NCI-H345 treated with DMSO at 0.1 percent for 48 hours (cell line): ENCODE data around the gene NHLRC2.

Source experiments
- DNase-seq: peaks from one replicate; lab custom pipeline; 2025; ENCODE audit not compliant: unreplicated experiment; lab: John Stamatoyannopoulos, UW

Gene NHLRC2

DNA sequence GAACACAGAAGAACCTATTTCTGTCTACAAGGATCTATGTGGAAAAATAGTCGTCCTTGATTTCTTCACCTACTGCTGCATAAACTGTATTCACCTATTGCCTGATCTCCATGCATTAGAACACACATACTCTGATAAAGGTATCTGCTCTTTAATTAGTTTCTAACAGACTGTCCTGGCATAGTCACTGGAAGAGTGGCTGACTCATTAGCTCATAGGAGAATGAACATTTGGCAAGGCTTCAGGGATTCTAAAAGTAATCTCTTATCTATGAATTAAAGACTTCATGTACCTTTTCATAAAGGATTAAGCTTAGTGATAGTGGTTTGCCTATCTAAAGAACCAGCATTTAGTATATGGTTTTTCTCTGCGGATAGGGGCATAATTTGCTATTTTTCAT, 4.1 kb downstream of the NHLRC2 start:
- no peak for DNase-seq

DNA sequence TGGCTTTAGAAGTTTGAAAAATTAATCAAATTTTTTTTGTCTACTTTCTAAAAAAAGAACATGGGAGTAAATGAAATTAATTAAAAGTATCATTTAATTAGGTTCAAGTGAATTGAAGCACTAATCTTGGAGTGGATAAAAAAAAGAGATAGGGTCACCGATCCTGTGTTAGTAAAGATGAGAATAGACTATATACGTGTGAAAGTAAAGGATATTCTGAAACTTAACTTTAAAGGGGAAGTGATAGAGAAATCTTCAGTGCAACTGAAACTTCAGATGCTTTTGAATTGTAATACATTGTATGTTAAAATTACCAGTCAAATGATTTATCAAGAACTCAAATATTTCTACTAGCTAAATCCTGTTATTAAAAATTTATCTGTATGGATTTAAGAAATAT, 4.8 kb downstream of the NHLRC2 start:
- no peak for DNase-seq

DNA sequence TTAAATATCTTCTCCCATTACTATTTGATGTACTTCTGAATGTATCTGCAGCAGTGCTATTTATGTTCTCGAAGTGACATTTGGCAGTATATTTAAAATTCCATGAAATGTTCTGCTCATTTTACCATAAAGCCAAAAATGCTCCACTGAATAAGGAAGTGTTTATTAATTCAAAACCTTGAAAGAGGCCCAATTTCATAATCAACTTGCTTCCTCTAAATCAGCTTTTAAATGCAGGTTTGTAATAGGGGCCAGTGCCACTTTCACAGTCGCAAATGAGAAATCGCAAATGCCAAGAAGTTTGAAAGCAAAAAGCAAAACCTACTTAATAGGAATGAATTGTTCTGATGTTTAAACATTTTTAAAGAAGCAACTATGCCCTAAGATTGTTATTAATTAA, 11.4 kb downstream of the NHLRC2 start:
- no peak for DNase-seq

DNA sequence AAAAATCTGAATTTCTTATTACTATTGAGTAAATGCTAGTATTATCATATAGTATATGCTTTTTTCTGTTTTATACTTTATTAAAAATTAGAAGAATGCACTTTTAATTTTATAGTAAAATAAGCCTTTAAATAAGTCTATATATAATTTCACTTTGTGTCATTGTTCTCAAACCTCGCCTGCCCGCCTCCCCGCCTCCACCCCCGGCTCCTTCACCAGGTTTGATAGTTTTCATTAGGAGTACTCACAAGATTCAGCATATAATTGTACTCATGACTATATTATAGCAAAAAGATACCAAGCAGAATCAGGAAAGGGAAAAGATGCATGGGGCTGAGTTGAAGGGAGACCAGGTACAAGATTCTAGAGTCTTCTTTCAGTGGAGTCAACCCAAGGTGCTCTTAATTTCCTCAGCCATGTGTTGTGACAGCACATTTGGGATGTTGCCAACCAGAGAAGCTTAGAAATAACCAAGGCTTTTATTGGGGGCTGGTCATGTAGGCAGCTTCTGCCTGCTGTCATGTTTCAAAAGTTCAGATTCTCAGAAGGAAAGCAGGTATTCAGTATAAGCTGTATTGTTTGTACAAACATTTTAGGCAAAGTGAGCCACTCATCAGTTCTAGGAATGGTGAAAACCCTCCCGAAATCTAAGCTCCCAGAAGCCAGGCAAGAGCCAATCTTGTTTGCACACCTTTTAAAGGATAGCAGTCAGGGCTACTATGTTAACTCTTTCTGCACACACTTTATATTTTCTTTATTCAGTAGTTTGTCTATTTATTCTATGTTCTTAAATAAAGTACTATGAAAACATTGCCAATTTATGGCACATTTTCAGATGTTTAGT, 12.3 kb downstream of the NHLRC2 start:
- DNase-seq: no peak

DNA sequence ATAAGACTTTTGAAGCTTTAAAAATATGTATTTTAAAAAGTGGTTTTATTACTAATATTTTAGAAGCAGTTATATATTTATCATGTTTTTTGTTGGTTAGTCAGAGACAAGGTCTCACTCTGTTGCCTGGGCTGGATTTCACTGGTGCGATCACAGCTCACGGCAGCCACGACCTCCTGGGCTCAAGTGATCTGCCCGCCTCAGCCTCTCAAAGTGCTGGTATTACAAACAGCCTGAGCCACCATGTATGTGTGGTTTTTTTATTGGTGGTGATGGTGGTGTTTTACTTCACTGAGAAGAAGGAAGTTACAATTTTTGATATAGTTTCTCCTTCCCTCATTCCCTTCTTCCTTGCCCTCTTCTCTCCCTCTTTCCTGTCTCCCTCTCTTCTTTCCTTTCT, 13.4 kb downstream of the NHLRC2 start:
- no peak for DNase-seq

DNA sequence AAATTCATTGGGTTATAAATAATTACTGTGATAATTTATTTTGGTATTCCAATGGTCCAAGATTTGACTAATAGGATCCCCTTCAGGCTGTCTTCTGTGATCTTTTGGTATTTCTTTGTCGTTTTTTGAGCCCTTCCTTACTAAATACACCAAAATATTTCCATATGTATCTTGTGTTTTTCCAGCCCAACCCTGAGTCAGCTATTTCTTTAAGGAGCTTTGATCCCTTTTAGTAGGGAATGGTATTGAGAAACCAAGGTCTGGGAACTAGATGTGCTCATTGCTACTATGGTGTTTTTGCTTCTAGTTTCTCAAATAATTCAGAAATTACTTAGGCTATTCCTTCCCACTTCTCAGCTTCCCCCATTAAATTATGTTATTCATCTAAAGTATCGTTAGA, 15.3 kb downstream of the NHLRC2 start:
- DNase-seq: no peak

DNA sequence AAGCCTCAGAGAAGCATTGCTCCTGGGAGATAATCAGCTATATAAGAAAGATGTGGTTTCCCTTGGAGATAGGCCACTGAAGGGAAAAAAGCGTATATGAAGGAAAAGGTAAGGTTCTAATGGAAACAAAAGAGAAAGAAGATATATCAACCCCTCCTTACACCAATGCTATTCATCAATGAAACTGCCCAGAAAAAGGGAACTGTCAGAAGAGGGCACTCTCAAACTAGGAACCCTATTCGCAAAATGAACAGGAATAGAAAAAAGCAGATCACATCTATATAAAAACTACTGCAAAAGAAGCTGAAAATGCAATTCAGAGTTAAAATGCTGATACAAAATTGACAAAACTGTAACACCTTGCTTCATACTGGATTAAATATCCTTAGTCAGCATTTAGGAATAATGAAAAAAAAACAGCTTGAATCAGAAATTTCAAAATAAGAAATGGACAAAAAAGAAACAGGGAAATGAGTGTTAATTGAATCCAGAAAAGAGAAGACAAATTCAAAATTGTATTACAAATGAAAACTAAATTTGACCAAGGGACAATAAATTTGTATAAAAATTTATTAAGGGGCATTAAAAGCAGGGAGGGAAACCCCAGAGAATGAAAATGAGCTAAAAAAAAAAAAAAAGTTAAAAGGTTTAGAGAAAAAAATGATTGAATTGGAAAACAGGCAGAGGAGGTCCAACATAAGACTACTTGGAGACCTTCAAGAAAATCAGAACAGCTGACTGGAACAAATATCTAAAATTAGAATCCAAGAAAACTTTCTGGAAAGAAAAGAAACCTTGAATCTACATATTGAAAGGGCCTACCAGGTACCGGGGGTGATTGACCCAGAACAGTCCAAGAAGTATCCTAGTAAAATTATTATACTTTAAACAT, 17.9 kb downstream of the NHLRC2 start:
- no peak for DNase-seq

DNA sequence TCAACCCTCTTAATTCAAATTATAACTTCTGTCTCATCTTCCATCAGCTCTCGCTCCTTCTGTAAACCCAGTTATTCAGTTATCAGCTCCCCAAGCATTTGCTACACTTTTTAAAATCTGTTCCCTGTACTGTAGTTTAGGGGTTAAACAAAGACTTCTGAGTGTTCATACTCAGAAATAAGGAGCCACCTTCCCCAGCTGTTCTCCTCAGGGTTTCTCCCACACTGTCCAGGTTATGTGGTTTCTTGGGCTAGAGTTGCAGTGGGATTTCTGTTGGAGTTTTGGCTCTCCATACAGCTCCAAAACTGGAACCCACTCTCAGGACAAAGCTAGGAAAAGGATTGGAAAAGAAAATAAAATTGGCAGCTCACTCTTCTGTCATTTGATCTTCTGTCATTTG, 20.8 kb downstream of the NHLRC2 start:
- DNase-seq: no peak

DNA sequence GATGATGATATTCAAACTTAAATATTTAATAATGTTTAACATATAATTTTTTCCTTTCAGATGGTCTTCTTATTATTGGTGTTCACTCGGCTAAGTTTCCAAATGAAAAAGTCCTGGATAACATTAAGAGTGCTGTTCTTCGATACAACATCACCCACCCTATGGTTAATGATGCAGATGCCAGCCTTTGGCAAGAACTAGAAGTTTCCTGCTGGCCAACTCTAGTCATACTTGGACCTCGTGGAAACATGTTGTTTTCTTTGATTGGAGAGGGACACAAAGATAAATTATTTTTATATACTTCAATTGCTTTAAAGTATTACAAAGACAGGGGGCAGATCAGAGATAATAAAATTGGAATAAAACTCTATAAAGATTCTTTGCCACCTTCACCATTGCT, 22.0 kb downstream of the NHLRC2 start:
- no peak for DNase-seq

DNA sequence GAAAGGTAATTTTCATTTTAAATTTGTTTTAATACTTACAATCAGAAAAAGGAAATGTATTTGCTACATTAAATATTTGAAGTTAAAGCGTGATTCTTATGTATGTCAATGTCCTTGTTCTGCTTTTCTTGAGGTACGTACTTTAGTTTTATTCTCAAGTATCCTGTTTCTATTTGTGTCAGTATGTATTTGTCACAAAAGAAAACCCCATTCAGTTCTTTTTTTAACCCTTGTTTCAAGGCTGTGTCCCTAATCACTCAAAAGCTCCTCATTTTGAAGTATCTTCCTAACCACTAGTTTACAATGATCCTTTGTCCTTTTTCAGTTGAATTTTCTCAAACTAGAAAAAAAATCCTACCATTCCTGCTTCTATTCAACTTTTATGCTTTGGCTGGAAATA, 25.2 kb downstream of the NHLRC2 start:
- DNase-seq: no peak

DNA sequence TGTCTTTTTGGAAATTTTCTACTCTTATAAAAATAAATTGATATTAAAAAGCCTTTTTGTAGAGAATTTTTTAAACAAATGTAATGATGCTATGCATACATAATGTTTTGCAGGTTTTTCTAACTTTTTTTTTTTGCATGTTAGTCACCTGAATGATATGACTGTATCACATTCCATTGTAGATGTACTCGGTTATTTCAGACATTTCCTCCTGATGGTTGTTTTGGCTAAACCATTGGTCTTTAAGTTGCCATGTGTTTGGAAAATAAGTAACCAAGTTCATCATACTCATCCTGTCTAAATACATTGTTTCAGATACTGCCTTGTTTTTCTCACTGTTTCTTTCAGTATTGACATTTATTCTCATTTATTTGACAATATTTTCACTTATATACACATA, 25.8 kb downstream of the NHLRC2 start:
- no peak for DNase-seq

DNA sequence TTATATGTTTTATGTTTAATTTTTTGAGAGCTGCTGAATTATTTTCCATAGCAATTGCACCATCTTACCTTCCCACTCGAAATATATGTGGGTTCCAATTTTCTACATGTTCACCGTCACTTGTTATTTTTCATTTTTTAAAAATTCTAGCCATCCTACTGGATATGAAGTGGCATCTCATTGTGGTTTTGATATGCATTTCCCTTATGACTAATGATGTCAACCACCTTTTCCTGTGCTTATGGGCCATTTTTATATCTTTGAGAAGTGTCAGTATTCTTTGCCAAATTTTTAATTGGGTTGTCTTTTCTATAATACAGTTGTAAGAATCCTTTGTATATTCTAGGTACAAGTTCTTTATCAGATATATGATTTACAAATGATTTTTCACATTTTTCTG, 27.8 kb downstream of the NHLRC2 start:
- no peak for DNase-seq

DNA sequence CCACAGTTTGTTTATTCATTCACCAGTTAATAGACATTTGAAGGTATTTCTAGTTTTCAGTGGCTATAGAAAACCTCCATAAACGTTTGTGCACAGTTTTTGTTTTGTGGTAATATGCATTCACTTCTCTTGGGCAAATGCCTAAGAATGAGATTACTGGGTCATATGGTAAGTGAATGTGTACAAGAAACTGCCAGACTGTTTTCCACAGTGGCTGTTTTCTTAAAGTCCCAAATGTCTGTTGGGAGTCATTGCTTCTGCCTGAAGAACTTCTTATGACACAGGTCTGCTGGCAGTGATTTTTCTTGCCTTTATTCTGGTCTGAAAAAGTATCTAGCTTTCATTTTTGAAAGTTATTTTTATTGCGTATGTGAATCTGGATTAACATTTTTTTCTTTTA, 35.5 kb downstream of the NHLRC2 start:
- no peak for DNase-seq

DNA sequence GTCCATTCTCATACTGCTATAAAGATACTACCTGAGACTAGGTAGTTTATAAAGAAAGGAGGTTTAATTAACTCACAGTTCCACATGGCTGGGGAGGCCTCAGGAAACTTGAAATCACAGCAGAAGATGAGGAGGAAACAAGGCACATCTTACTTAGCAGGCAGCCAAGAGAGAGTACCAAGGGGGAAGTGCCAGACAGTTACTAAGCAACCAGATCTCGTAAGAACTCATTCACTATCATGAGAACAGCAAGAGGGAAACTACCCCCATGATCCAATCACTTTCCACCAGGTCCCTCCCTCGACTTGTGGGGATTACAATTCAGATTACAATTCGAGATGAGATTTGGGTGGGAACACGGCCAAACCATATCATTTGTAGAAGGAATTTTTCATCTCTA, 36.3 kb downstream of the NHLRC2 start:
- DNase-seq: no peak

DNA sequence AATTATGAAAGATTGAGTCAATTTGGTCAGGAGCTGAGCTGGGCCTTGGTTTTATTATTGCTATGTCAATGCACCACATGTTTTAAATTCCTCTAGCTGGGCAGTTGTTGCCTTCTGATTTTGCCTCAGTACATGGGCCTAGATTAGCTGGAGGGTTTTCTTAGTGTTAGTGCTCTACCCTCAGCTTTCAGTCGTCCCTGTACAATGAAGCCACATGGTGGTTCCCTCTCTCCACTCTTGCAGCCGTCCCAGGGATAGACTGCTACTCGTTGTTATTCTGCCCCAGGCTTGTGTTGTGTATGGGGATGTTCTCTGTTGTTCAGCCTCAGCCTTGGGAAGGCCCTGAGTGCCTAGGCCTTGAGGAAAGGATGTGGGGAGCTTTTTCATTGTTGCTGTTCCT, 37.0 kb downstream of the NHLRC2 start:
- no peak for DNase-seq

DNA sequence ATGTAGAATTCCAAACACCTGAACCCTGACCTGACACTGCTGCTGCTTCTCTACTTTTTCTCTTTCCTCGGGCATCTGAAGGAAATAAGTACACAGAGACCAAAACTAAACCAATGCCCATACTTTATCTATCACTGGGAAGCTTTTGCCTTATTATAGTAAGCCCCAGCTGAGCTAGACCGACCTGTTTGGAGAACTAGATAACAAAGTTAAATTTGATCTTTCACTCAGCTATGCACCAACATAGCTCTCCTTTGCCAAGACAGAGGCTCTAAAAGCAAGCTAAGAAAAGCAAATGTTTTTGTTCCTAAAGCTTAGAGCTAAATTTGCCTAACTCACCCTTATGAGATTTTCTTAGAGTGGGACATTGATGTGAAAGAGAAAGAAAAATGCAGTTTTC, 39.1 kb downstream of the NHLRC2 start:
- no peak for DNase-seq

DNA sequence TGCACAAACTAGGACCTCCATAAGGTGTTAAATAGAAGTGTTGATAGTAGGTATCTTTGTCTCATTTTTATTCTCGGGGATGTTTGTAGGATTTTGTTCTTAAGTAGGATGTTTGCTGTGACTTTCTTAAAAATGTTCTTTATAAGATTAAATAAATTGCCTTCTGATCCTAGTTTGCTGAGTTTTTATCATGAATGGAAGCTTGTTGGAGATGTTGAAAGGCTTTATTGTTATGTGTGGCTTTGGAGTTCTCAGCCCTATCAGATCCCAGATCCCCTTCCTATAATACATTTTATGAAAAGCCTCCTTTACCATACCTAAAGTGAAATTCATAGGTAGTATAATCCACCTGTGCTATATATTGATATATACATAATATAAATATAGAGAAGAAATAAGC, 40.1 kb downstream of the NHLRC2 start:
- DNase-seq: no peak

DNA sequence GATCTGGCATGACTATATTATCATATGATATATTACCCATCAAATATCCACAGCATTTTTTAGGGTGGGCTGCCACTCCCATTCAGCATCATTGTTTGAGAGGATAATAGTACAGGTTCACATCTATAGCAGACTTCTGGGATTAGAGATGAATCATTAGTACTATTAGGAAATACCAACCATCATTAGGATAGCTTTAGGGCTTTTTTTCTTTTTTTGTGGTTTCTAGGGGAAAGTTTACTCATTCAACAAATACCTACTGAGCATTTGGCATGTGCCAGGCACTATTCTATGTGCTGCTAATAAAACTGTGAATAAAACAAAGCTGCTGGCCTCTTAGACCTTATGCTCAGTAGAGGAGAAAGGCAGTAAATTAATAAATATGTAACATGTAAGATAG, 40.6 kb downstream of the NHLRC2 start:
- no peak for DNase-seq

DNA sequence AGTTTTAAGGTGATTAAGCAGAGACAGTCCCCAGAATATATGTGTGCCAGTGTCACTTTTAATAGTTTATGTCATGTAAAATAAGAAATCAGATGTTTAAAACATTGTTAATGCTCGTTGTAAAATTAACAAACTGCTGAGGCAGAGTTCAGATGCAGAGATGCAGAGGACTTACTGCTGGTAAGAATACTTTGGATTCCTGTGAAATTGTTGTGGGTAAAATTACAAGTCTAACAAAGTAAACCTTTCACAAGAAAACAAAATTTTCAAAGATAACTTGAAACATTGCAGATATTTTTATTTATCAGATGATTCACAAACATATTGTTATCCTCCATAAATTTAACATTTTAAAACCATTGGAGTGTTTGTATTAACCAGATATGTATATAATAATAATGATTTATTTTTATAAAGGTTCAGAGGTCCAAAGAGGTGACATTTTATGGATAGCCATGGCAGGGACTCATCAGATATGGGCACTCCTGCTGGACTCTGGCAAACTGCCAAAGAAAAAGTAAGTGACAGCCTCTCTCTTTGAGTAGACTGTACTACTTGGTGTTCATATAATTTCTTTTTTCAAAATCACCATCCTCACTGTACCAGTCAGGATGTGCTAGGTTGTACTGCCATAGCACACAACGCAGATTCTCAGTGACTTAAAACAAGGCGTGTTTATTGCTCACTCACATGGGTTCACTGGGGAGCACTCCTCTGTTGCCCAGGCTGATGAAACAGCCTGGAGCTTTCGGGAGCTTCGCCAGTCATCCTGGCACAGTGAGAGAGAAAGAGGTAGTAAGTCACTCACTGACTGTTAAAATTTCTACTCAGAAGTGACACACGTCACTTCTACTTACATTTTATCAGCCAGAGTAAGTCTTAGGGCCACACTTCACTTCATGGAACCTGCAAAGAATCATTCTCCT, 43.5 kb downstream of the NHLRC2 start:
- no peak for DNase-seq

DNA sequence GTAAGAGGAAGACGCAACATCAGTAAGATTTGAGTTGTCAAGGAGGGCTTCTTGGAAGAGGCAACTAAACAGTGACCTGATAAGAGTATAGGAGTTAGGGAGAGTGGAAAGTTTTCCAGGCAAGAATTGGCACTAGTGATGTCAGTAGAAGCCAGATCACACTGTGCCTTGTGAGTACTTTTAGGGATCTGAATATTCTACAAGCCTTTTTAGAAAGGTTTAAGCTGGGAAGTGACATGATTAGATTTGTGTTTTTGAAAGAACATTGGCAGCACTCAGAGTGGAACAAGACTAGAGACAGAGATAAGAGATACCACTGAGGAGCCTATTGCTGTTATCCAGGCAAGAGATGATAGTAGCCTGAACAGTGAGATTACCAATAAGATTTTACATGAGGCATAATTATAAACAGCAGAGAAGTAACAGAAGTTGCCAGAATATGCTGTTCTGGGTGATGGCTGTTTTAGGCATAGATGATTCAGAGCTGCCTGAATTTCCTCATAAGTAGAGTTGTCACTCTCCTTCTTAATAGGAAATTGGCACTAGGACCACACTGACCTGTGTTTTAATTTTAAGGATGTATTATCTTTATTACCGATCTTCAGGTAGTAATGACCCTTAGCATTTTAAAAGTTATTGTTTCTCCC, 45.6 kb downstream of the NHLRC2 start:
- no peak for DNase-seq

DNA sequence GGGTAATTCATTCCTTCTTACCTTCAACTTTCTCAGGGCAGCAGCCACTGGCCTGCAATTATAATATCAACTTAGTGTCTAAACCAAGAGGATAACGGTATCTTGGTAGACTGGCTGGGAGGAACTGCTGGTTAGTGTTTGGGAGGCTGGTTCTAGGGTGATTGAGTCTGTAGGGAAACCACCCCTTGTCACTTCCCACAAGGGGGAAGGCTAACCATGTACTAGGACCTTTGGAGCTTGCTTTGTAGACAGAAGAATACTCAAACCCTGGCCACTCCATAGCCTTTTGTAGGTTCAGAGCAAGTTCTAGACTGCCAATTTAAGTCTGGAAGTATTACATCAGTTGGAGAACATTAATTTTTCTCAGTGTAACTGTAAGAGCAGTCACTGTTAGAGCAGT, 51.3 kb downstream of the NHLRC2 start:
- no peak for DNase-seq
